Measurements from ENCODE around the gene L3MBTL4.
"Not testable (repeated sequence)": the region's sequence is repeated elsewhere in the genome, so short reads cannot be mapped to it uniquely, and the experiment has no call there.

Gene L3MBTL4

DNA sequence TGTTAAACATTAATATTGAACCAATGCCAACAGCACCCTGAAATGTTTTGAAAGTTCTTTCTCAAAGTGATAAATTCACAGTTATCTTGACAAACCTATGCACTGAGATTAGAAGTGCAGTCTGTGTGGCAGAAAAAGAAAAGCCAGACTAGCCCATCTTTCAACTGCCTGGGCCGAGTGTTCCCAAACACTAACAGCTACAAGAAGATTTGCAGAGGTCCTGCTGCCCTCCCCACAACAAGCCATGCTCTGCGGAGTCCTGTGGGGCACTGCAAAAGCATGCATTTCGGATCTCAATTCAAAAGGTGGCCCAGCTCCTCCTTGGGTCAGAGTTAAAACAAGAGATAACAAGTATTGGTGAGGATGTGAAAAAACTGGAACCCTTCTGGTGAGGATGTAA is 311.0 kb downstream of the L3MBTL4 start:
- no peak for DNase-seq (ENCODE audit: low read depth)

DNA sequence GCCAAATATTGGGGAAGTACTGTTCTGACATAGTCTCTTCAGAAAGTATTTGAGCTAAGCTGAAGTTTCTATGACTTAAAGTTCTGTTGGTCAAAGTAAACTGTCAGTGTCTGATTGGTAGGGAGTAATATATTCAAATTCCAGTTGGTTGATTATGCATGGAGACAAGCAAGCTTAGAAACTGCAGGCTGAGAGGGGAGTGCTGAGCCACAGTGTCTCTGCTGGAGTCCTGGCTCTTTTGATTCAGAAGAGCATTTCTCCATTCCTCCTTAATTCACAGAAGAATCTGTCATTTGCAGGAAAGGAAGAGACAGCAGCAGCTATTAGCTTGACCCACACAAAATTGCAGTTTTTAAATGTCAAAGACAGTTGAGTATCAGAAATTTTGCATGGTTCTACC is 318.0 kb downstream of the L3MBTL4 start:
- no peak for DNase-seq (ENCODE audit: low read depth)

DNA sequence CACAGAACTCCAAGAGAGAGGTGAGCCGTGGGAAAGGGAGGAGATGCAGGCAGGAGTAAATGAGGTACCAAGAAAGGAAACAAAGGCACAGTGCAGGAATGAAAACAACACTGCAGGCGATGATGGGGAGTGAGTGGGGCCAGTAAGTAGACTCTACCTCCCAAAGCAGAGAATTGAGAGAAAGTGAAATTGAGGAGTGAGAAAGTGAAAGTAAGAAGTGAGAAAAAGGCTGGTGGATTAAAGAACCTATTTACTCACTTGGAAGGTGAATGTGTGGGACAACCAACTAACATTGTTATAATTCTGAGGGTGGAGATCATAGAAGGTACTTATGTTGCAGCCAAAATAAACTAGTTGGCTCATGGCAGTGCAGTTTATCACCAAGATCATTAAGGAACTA is 326.3 kb downstream of the L3MBTL4 start:
- DNase-seq (ENCODE audit: low read depth): no peak

DNA sequence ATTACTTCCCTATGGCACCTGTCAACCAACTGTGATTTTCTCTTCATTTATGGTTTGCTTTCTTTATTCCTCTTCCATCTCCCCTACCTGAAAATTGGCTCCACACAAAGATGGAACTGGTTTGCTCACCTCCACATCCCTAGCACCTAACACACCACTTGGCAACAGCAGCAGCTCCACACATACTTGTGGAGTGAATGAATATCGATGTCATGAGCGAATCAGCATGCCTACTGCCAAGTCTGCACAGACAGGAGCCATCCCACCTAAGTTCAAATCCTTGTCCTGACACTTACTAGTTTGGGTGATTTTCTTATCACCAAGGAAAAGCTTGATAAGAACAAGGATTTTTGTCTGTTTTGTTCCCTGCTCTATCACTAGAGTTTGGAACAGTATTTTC is 328.0 kb downstream of the L3MBTL4 start:
- no peak for DNase-seq (ENCODE audit: low read depth)

- no peak for DNase-seq (ENCODE audit: low read depth)
Observed at GRCh38 chr18:6079406-6079805, 335.3 kb downstream of the L3MBTL4 start.

DNA sequence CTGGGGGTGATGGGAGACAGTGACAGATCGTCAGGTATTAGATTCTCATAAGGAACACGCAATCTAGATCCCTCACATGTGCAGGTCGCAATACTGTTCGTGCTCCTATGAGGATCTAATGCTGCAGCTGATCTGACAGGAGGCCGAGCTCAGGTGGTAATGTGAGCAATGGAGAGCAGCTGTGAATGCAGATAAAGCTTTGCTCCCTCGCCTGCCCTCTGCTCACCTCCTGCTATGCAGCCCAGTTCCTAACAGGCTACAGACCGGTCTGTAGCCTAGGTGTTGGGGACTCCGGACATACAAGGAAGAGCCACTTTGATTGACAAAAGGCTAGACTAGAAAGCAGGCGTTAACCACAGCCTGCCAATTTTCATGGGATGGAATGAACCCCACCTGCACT is 335.8 kb downstream of the L3MBTL4 start:
- DNase-seq (ENCODE audit: low read depth): no peak

GRCh38 chr18:6072423-6072822 is 342.3 kb downstream of the L3MBTL4 start:
- DNase-seq (ENCODE audit: low read depth): not testable (repeated sequence)

- peak; percentile 11 for DNase-seq (ENCODE audit: low read depth)
Observed at GRCh38 chr18:6069539-6069938, 345.2 kb downstream of the L3MBTL4 start.

DNA sequence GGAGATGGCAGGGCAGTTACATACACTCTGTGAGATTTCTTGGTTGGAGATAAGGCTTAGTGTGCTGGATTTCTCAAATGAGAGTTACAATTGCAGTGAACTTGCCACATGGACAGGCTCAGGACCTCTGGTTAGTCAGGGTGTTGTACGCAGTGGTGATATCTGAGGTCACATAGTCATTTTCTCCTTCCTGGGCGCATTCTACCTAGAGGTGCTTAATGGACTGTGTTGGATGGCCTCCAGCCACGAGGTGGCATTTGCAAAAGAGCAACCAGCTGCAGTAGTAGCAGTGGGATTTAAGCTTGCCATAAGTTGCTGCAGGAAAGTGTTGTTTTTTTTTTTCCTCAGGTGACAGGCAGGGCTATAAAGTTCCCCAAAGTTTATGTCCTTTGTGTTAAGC is 345.6 kb downstream of the L3MBTL4 start:
- DNase-seq (ENCODE audit: low read depth): no peak

GRCh38 chr18:6060149-6060548 is 354.6 kb downstream of the L3MBTL4 start:
- DNase-seq (ENCODE audit: low read depth): no peak

- DNase-seq (ENCODE audit: low read depth): no peak
Observed at GRCh38 chr18:6059551-6059950, 355.2 kb downstream of the L3MBTL4 start.

- DNase-seq (ENCODE audit: low read depth): peak; percentile 26
Observed at GRCh38 chr18:6058941-6059340, 355.8 kb downstream of the L3MBTL4 start.

DNA sequence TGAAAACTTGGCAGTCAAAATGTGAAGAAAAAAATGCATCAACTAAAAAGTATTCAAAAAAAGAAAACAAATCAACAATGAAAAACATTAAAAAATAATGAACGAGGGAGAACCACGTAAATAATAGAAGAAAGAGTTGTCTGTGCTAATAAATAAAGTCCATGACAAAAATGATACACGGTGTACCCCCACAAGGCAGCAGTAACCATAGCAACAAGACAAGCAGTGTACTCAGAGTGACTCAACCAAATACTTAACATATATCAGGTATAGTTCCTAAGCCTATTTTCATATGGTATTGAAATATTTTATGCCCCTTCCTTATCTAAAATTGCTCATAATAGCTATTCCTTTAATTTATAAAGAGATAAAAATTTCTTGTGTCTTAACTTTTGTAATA is 357.1 kb downstream of the L3MBTL4 start:
- peak; percentile 13 for DNase-seq (ENCODE audit: low read depth)

GRCh38 chr18:6056171-6056910 is 358.4 kb downstream of the L3MBTL4 start:
- DNase-seq (ENCODE audit: low read depth): peak; percentile 41

DNA sequence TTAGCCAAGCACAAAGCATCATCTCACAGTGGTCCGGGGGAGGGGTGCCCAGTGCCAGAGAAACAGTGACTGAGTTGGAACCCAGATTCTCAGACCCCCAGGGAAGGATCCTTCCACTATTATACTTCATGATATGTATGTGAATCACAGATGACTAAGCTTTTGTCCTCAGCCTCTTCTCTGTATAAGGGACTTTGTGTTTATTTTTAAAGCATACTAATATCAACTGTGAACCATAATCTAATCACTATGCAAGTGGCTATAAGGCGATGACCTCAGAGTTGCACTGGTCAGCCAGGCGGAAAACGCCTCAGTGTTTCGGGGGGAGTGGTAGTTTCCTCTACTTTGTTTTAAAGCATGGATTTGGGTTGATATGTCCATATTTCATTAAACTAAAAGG is 359.0 kb downstream of the L3MBTL4 start:
- DNase-seq (ENCODE audit: low read depth): peak; percentile 74

DNA sequence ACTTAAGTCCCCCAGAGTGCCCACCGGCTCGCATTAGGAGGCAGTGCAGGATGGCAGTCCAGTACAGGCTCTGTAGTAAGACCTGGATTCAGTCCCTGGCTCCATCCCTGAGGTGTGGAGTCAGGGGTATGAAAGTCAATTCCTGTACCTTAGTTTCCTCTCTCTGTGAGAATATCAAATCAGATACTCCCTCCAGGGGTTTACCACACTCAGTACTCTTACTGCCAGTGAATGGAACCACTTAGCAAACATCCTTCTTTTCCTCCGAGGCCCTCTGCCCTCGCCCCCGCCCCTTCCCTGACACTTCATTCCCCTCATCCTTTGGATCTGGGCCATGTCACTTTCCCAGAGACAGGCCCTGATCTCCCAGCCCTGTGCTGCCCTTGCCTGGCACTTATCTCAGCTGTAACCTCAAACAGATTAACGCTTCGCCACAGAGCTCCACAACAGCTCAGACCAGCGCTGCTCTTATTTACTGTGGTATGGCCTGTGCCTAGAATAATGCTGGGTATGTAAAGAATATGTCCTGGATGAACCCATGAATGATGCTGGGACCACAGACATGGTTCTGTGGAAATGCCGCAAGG is 360.4 kb downstream of the L3MBTL4 start:
- DNase-seq (ENCODE audit: low read depth): no peak

DNA sequence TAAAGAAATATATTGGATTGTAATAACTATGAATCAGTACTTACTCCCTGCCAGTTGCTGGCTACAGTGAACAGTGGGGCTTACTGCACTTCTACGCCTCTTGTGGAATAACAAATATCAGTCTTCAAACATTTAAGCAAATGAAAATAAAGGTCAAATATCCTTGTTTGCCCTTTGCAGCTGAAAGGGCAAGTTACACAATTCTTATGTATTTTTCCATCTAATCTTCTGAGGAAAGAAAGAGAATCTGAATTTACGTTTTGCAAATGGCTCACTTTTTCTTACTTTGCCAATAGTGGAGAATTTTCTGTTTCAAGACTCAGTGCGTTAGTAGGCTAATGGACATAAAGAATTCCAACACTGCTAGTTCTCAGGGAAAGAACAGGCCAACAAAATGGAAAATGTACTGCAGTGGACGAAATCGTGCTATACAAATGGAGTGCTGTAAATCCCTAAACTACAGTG is 362.2 kb downstream of the L3MBTL4 start:
- no peak for DNase-seq (ENCODE audit: low read depth)

- DNase-seq (ENCODE audit: low read depth): not testable (repeated sequence)
Observed at GRCh38 chr18:6047596-6047995, 367.1 kb downstream of the L3MBTL4 start.

- DNase-seq (ENCODE audit: low read depth): no peak
Observed at GRCh38 chr18:6044773-6045172, 369.9 kb downstream of the L3MBTL4 start.

- no peak for DNase-seq (ENCODE audit: low read depth)
Observed at GRCh38 chr18:6044319-6044718, 370.4 kb downstream of the L3MBTL4 start.

- DNase-seq (ENCODE audit: low read depth): no peak
Observed at GRCh38 chr18:6039055-6039454, 375.7 kb downstream of the L3MBTL4 start.

- DNase-seq (ENCODE audit: low read depth): no peak
Observed at GRCh38 chr18:6031442-6031841, 383.3 kb downstream of the L3MBTL4 start.

- no peak for DNase-seq (ENCODE audit: low read depth)
Observed at GRCh38 chr18:6031002-6031401, 383.7 kb downstream of the L3MBTL4 start.

GRCh38 chr18:6024745-6025248 is 389.9 kb downstream of the L3MBTL4 start:
- no peak for DNase-seq (ENCODE audit: low read depth)

Data from ELR (cell line).